Osteoblast (primary cell): Measurements from ENCODE around the gene TGFB1. TPM values are rescaled to one million over a fixed set of nuclear protein-coding genes. Genes with fewer than 3 reads are reported as not detected.

Experiments
- DNase-seq: peaks from one replicate; pipeline ENCODE4 v3.0.0; 2011; ENCODE audit warnings: low spot score, mixed read lengths; ENCODE audit not compliant: insufficient read length; ENCODE audit errors: missing footprints
- H2AFZ ChIP-seq: 2 replicates; pipeline ENCODE4 v1.6.0; 2011; ENCODE audit warnings: mild to moderate bottlenecking, low read length
- H3K27ac ChIP-seq: 2 replicates; pipeline ENCODE4 v1.5.1; 2011; ENCODE audit warnings: mild to moderate bottlenecking, low read depth, low read length, moderate library complexity
- H3K27me3 ChIP-seq: 2 replicates; pipeline ENCODE4 v1.6.0; 2012; ENCODE audit warnings: mild to moderate bottlenecking, control low read depth, inconsistent platforms, low read length, moderate library complexity; ENCODE audit not compliant: insufficient read depth
- H3K36me3 ChIP-seq: 2 replicates; pipeline ENCODE4 v1.5.1; 2011; ENCODE audit warnings: mild to moderate bottlenecking, low read length, control low read depth, moderate library complexity; ENCODE audit not compliant: insufficient read depth
- H3K4me1 ChIP-seq: 2 replicates; pipeline ENCODE4 v1.5.1; 2011; ENCODE audit warnings: mild to moderate bottlenecking, low read length, control low read depth, moderate library complexity; ENCODE audit not compliant: insufficient read depth
- H3K4me2 ChIP-seq: 2 replicates; pipeline ENCODE4 v1.6.0; 2011; ENCODE audit warnings: mild to moderate bottlenecking, low read length; ENCODE audit not compliant: insufficient read depth
- H3K4me3 ChIP-seq: fragments of 200-600 bp; sonication (generic); 3 replicates; pipeline ENCODE4 v1.5.1; 2012; ENCODE audit warnings: mild to moderate bottlenecking, low read length, inconsistent platforms; ENCODE audit not compliant: insufficient read depth
- H3K79me2 ChIP-seq: 2 replicates; pipeline ENCODE4 v1.6.0; 2012; ENCODE audit warnings: mild to moderate bottlenecking, low read length, control low read depth, inconsistent platforms; ENCODE audit not compliant: insufficient read depth
- H3K9me3 ChIP-seq: 2 replicates; pipeline ENCODE4 v1.5.1; 2011; ENCODE audit warnings: low read depth, low read length, control low read depth
- H4K20me1 ChIP-seq: 2 replicates; pipeline ENCODE4 v1.6.0; 2012; ENCODE audit warnings: mild to moderate bottlenecking, low read length, control low read depth; ENCODE audit not compliant: insufficient read depth
- CTCF ChIP-seq: IDR thresholded peaks from 2 replicates; pipeline ENCODE4 v1.5.1; 2011; ENCODE audit warnings: mild to moderate bottlenecking, low read depth, low read length, moderate library complexity; ENCODE audit errors: extremely low read depth
- total RNA-seq: library from RNA; depleted of rRNA; stranded (reverse); fragments of >200 nt; gene quantifications from 2 replicates; pipeline ENCODE4 v1.2.3, GENCODE V29; 2012

The TGFB1 gene
- total RNA-seq, 1 donor, result 17.4 TPM

GRCh38 chr19:41357746-41358145 lies 4.0 kb upstream of the TGFB1 start:
- peaks cover 3% of the 10 kb centered on the region for H4K20me1 ChIP-seq
- peaks cover 7% of the 10 kb centered on the region for H3K79me2 ChIP-seq
- no peaks in the 10 kb centered on the region for H3K9me3 ChIP-seq
- H3K4me3 ChIP-seq, result no peak overlapping the region
- H2AFZ ChIP-seq, result no peak overlapping the region
- peaks cover 5% of the 10 kb centered on the region for H3K36me3 ChIP-seq
- no peak overlapping the region for H3K4me2 ChIP-seq
- peaks cover 5% of the 10 kb centered on the region for H3K4me1 ChIP-seq
- DNase-seq, result peak; percentile 26
- no peak for TF ChIP-seq CTCF
- no peaks in the 10 kb centered on the region for H3K27me3 ChIP-seq
- H3K27ac ChIP-seq, result no peak overlapping the region

- Histone ChIP-seq H3K4me1 (peaks cover 5% of the 10 kb centered on the region), H3K27ac (no peak overlapping the region), H3K79me2 (peaks cover 13% of the 10 kb centered on the region), H3K36me3 (peaks cover 5% of the 10 kb centered on the region), H3K27me3 (no peaks in the 10 kb centered on the region), H2AFZ (no peak overlapping the region), H4K20me1 (peaks cover 7% of the 10 kb centered on the region), H3K9me3 (no peaks in the 10 kb centered on the region), H3K4me3 (no peak overlapping the region), H3K4me2 (no peak overlapping the region)
- no peak for TF ChIP-seq CTCF
- DNase-seq, result peak; percentile 74
Measured at GRCh38 chr19:41356984-41357739, 3.4 kb upstream of the TGFB1 start.

GRCh38 chr19:41355802-41356201 lies 2.1 kb upstream of the TGFB1 start:
- peaks cover 21% of the 10 kb centered on the region for H4K20me1 ChIP-seq

More at GRCh38 chr19:41355802-41356201, 2.1 kb upstream of the TGFB1 start:
- DNase-seq, result peak; percentile 44
- TF ChIP-seq CTCF, result no peak
- H3K79me2 ChIP-seq, result peaks cover 27% of the 10 kb centered on the region
- H3K36me3 ChIP-seq, result no peaks in the 10 kb centered on the region
- no peaks in the 10 kb centered on the region for H3K9me3 ChIP-seq
- no peak overlapping the region for H3K27ac ChIP-seq
- H3K27me3 ChIP-seq, result no peaks in the 10 kb centered on the region
- peaks cover 5% of the 10 kb centered on the region for H3K4me1 ChIP-seq
- H2AFZ ChIP-seq, result no peak overlapping the region
- no peak overlapping the region for H3K4me2 ChIP-seq
- no peak overlapping the region for H3K4me3 ChIP-seq
